ENCODE measurements around the gene MIA. TPM values are rescaled to one million over a fixed set of nuclear protein-coding genes. Genes with fewer than 3 reads are reported as not detected.
A peak's percentile ranks its signal among the peaks of the same experiment; 100 is the strongest.
"Not testable (repeated sequence)": the region's sequence is repeated elsewhere in the genome, so short reads cannot be mapped to it uniquely, and the experiment has no call there.

The MIA gene
- total RNA-seq, 1 donor from 2014 or later: 2.4 TPM

GRCh38 chr19:40778706-40779284, 3.5 kb downstream of the MIA start:
- H3K27ac Mint-ChIP-seq (ENCODE audit: unreplicated experiment): peak overlapping the region; percentile 99
- H3K36me3 Mint-ChIP-seq (ENCODE audit: low read depth): peaks cover 4% of the 10 kb centered on the region
- DNase-seq (ENCODE audit: low spot score): no peak
- TF ChIP-seq CTCF (IDR thresholded peaks at IDR 0.05): no peak
- H3K4me3 Mint-ChIP-seq (ENCODE audit: unreplicated experiment): peak overlapping the region; percentile 98
- no peaks in the 10 kb centered on the region for H3K9me3 Mint-ChIP-seq (ENCODE audit: low read depth)
- peaks cover 35% of the 10 kb centered on the region for H3K4me1 Mint-ChIP-seq (ENCODE audit: low read depth)
- no peaks in the 10 kb centered on the region for H3K27me3 Mint-ChIP-seq (ENCODE audit: low read depth)

- Mint-ChIP-seq H3K4me1 (ENCODE audit: low read depth) (peaks cover 25% of the 10 kb centered on the region), H3K27ac (ENCODE audit: unreplicated experiment) (no peak overlapping the region), H3K27me3 (ENCODE audit: low read depth) (no peaks in the 10 kb centered on the region), H3K36me3 (ENCODE audit: low read depth) (peaks cover 6% of the 10 kb centered on the region), H3K4me3 (ENCODE audit: unreplicated experiment) (no peak overlapping the region), H3K9me3 (ENCODE audit: low read depth) (no peaks in the 10 kb centered on the region)
- DNase-seq (ENCODE audit: low spot score): no peak
- TF ChIP-seq CTCF (IDR thresholded peaks at IDR 0.05): no peak
These were observed 5.3 kb downstream of the MIA start for GRCh38 chr19:40780582-40780981.

GRCh38 chr19:40781140-40781539, 5.8 kb downstream of the MIA start:
- Mint-ChIP-seq H3K27me3 (ENCODE audit: low read depth) (no peaks in the 10 kb centered on the region), H3K4me3 (ENCODE audit: unreplicated experiment) (no peak overlapping the region), H3K4me1 (ENCODE audit: low read depth) (peaks cover 22% of the 10 kb centered on the region), H3K36me3 (ENCODE audit: low read depth) (peaks cover 6% of the 10 kb centered on the region), H3K27ac (ENCODE audit: unreplicated experiment) (no peak overlapping the region), H3K9me3 (ENCODE audit: low read depth) (no peaks in the 10 kb centered on the region)
- TF ChIP-seq CTCF (IDR thresholded peaks at IDR 0.05): no peak
- DNase-seq (ENCODE audit: low spot score): no peak

- H3K9me3 Mint-ChIP-seq (ENCODE audit: low read depth): no peaks in the 10 kb centered on the region
- H3K36me3 Mint-ChIP-seq (ENCODE audit: low read depth): peaks cover 11% of the 10 kb centered on the region
- no peak overlapping the region for H3K4me3 Mint-ChIP-seq (ENCODE audit: unreplicated experiment)
- no peak for TF ChIP-seq CTCF (IDR thresholded peaks at IDR 0.05)
- H3K27ac Mint-ChIP-seq (ENCODE audit: unreplicated experiment): no peak overlapping the region
- no peak for DNase-seq (ENCODE audit: low spot score)
- peaks cover 9% of the 10 kb centered on the region for H3K4me1 Mint-ChIP-seq (ENCODE audit: low read depth)
- H3K27me3 Mint-ChIP-seq (ENCODE audit: low read depth): no peaks in the 10 kb centered on the region
These were observed 8.4 kb downstream of the MIA start for GRCh38 chr19:40783711-40784110.

GRCh38 chr19:40784146-40784545, 8.8 kb downstream of the MIA start:
- peaks cover 11% of the 10 kb centered on the region for H3K36me3 Mint-ChIP-seq (ENCODE audit: low read depth)
- H3K27me3 Mint-ChIP-seq (ENCODE audit: low read depth); H3K27ac Mint-ChIP-seq (ENCODE audit: unreplicated experiment); H3K4me1 Mint-ChIP-seq (ENCODE audit: low read depth); DNase-seq (ENCODE audit: low spot score); H3K9me3 Mint-ChIP-seq (ENCODE audit: low read depth); H3K4me3 Mint-ChIP-seq (ENCODE audit: unreplicated experiment): not testable (repeated sequence)

GRCh38 chr19:40785526-40785925, 10.2 kb downstream of the MIA start:
- Mint-ChIP-seq H3K4me1 (ENCODE audit: low read depth) (no peaks in the 10 kb centered on the region), H3K4me3 (ENCODE audit: unreplicated experiment) (no peak overlapping the region), H3K36me3 (ENCODE audit: low read depth) (peaks cover 18% of the 10 kb centered on the region), H3K9me3 (ENCODE audit: low read depth) (no peaks in the 10 kb centered on the region), H3K27me3 (ENCODE audit: low read depth) (no peaks in the 10 kb centered on the region), H3K27ac (ENCODE audit: unreplicated experiment) (no peak overlapping the region)
- no peak for TF ChIP-seq CTCF (IDR thresholded peaks at IDR 0.05)
- DNase-seq (ENCODE audit: low spot score): no peak

All from chondrocyte (in vitro differentiated cells).